ENCODE data around the gene SIX1. TPM values are rescaled to one million over a fixed set of nuclear protein-coding genes. Genes with fewer than 3 reads are reported as not detected.

SIX1 gene
- total and polyA plus RNA-seq, 2 donors from 2014 or later: 0.13 to 0.16 TPM

DNA sequence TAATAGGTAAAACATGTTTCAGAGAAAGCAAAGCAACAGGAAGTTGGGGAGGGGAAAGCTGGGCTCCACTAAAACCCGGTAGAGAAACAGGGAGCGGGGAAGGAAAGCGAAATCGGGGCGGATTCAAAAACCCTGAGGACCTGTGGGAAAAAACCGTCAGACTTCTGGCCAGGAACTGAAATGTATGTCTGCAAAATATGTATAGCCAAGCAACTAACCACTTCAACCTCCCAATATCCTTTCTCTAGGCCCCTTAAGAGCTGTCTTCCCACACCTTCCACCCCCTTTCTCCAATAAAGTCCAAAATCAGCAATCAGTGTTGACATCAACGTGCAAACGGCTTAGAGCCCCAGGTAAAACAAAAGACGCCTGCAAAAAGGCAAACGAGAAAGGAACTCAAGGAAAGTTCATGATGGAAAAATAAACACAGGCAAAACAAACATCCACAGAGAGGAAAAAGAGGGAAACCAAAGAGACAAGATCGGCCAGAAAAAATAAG is 32.8 kb downstream of the SIX1 start:
- intact Hi-C loops (cut with DNase I): no loop called here
- no peaks in the 10 kb centered on the region for H3K4me1 ChIP-seq (ENCODE audit: control insufficient read depth in 2 of 3, insufficient read depth in 2 of 3, low read depth in 1 of 3, low read length in 3 of 3)
- no peak overlapping the region for H3K4me3 ChIP-seq (ENCODE audit: low read length in 3 of 3)
- no peak for TF ChIP-seq CTCF (IDR thresholded peaks at IDR 0.05; ENCODE audit: borderline replicate concordance, extremely low read depth, insufficient read depth)
- no peak overlapping the region for H3K27ac ChIP-seq (ENCODE audit: low read depth in 2 of 2, low read length in 2 of 2)
- H3K36me3 ChIP-seq (ENCODE audit: control insufficient read depth in 2 of 3, insufficient read depth in 3 of 3, low read length in 3 of 3): no peaks in the 10 kb centered on the region
- no peaks in the 10 kb centered on the region for H3K9me3 ChIP-seq (ENCODE audit: control insufficient read depth in 2 of 3, insufficient read depth in 1 of 3, low read length in 3 of 3)
- no peaks in the 10 kb centered on the region for H3K27me3 ChIP-seq (ENCODE audit: control insufficient read depth, insufficient read depth, low read length)
- peak in 1 of 5 donors; percentile 33 for DNase-seq
- H3K9ac ChIP-seq (ENCODE audit: low read length in 3 of 3): no peak overlapping the region
- FAIRE-seq: no peak

DNA sequence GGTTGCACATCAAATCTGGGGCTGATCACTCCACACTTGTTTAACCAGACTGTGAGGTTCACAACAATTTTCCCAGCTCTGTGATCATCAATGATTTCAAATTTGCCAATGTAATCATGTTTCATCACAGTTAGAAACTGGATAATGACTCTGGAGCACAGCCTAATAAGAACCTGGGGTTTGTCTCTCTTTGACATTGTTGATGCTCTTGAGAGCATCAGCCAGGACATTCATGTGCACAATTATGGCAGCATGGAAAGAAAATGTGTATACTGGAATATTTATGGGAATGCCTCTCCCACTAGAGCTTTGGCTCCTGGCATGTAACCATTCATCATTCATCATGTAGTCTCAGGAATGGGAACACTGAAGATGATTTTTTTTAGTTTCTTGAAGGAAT is 47.0 kb downstream of the SIX1 start:
- Histone ChIP-seq H3K4me3 (ENCODE audit: low read length in 3 of 3) (no peak overlapping the region), H3K9ac (ENCODE audit: low read length in 3 of 3) (no peak overlapping the region), H3K36me3 (ENCODE audit: control insufficient read depth in 2 of 3, insufficient read depth in 3 of 3, low read length in 3 of 3) (no peaks in the 10 kb centered on the region), H3K9me3 (ENCODE audit: control insufficient read depth in 2 of 3, insufficient read depth in 1 of 3, low read length in 3 of 3) (no peaks in the 10 kb centered on the region), H3K27ac (ENCODE audit: low read depth in 2 of 2, low read length in 2 of 2) (no peak overlapping the region), H3K27me3 (ENCODE audit: control insufficient read depth, insufficient read depth, low read length) (no peaks in the 10 kb centered on the region), H3K4me1 (ENCODE audit: control insufficient read depth in 2 of 3, insufficient read depth in 2 of 3, low read depth in 1 of 3, low read length in 3 of 3) (no peaks in the 10 kb centered on the region)
- intact Hi-C loops (cut with DNase I): no loop called here
- TF ChIP-seq CTCF (IDR thresholded peaks at IDR 0.05; ENCODE audit: borderline replicate concordance, extremely low read depth, insufficient read depth): no peak
- DNase-seq (no peak), FAIRE-seq (no peak)

DNA sequence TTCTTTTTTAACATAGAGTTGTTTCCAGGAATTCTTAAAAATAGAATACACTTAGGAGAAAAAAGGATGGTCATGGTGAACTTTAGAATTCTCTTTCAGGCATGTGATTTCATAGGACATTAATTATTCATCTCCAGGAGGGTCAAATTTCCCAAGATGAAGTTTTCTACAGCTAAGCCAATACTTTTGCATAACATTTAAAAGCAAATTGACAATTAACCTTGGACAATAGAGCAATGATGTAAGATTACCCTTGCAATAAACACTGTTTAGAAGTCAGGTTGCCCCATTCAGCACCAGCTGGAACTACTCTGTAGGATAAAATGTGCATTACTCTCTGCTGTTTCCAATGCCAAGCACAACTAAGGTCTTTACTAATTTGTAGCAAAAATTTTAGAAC is 49.5 kb downstream of the SIX1 start:
- no peak overlapping the region for H3K4me3 ChIP-seq (ENCODE audit: low read length in 3 of 3)
- TF ChIP-seq CTCF (IDR thresholded peaks at IDR 0.05; ENCODE audit: borderline replicate concordance, extremely low read depth, insufficient read depth): no peak
- no peak for FAIRE-seq
- no peak for DNase-seq
- no peak overlapping the region for H3K27ac ChIP-seq (ENCODE audit: low read depth in 2 of 2, low read length in 2 of 2)
- H3K9ac ChIP-seq (ENCODE audit: low read length in 3 of 3): no peak overlapping the region
- H3K4me1 ChIP-seq (ENCODE audit: control insufficient read depth in 2 of 3, insufficient read depth in 2 of 3, low read depth in 1 of 3, low read length in 3 of 3): no peaks in the 10 kb centered on the region
- intact Hi-C loops (cut with DNase I): no loop called here
- no peaks in the 10 kb centered on the region for H3K27me3 ChIP-seq (ENCODE audit: control insufficient read depth, insufficient read depth, low read length)
- H3K9me3 ChIP-seq (ENCODE audit: control insufficient read depth in 2 of 3, insufficient read depth in 1 of 3, low read length in 3 of 3): no peaks in the 10 kb centered on the region
- no peaks in the 10 kb centered on the region for H3K36me3 ChIP-seq (ENCODE audit: control insufficient read depth in 2 of 3, insufficient read depth in 3 of 3, low read length in 3 of 3)

DNA sequence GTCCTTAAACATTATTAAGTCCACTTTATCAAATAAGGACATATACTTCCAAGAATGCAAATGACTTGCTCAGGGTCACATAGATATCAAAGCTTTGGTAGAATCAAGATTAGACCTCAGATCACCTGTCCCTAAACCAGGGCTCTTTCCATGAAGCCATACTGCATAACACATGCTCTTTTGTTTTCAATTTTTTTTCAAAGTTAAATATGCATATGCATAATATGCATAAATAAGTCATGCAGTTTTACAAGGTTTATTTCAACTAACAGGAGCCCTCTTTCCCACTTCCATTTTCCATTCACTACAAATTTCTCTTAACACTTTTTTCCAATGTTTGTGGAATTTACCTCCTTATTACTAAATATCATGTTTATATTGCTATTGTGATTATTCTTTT is 53.1 kb downstream of the SIX1 start:
- Histone ChIP-seq H3K27ac (ENCODE audit: low read depth in 2 of 2, low read length in 2 of 2) (no peak overlapping the region), H3K9ac (ENCODE audit: low read length in 3 of 3) (no peak overlapping the region), H3K27me3 (ENCODE audit: control insufficient read depth, insufficient read depth, low read length) (no peaks in the 10 kb centered on the region), H3K9me3 (ENCODE audit: control insufficient read depth in 2 of 3, insufficient read depth in 1 of 3, low read length in 3 of 3) (no peaks in the 10 kb centered on the region), H3K4me3 (ENCODE audit: low read length in 3 of 3) (no peak overlapping the region), H3K4me1 (ENCODE audit: control insufficient read depth in 2 of 3, insufficient read depth in 2 of 3, low read depth in 1 of 3, low read length in 3 of 3) (no peaks in the 10 kb centered on the region), H3K36me3 (ENCODE audit: control insufficient read depth in 2 of 3, insufficient read depth in 3 of 3, low read length in 3 of 3) (no peaks in the 10 kb centered on the region)
- no peak for DNase-seq
- no peak for FAIRE-seq
- intact Hi-C loops (cut with DNase I): no loop called here
- TF ChIP-seq CTCF (IDR thresholded peaks at IDR 0.05; ENCODE audit: borderline replicate concordance, extremely low read depth, insufficient read depth): no peak

Data from kidney (tissue), 14 donors.